Stimulated activated CD8-positive, alpha-beta memory T cell treated with anti-CD3 and anti-CD28 coated beads, Interleukin-4, amount 100 ng/mL, for 4 hours (primary cell): ENCODE measurements around the gene P2RY8.
"Not testable (repeated sequence)": the region's sequence is repeated elsewhere in the genome, so short reads cannot be mapped to it uniquely, and the experiment has no call there.

ENCODE experiments used
- DNase-seq, 2 donors: peaks; one replicate each; pipeline ENCODE4 v3.0.0-alpha.2; 2020; ENCODE audit warnings: low read depth in 2 of 2, low spot score in 1 of 2

Gene P2RY8

GRCh38 chrX:1446984-1447968, 89.7 kb downstream of the P2RY8 start:
- not testable (repeated sequence) for DNase-seq

GRCh38 chrX:1444561-1445500, 92.2 kb downstream of the P2RY8 start:
- no peak for DNase-seq

DNA sequence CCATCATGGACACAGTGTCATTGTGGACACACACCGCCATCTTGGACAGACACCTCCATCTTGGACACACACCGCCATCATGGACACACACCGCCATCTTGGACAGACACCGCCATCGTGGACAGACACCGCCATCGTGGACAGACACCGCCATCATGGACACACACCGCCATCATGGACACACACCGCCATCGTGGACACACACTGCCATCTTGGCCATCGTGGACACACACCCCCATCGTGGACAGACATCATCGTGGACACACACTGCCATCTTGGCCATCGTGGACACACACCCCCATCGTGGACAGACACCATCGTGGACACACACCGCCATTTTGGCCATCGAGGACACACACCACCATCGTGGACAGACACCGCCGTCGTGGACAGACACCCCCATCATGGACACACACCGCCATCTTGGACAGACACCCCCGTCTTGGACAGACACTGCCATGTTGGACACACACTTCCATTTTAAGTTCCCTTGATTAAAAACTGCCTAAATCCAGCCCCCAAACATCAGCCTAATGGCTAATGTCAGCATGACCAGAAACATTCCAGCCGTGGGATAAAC, 93.4 kb downstream of the P2RY8 start:
- DNase-seq: no peak

- no peak for DNase-seq
These were observed 94.1 kb downstream of the P2RY8 start for GRCh38 chrX:1442724-1443367.

DNA sequence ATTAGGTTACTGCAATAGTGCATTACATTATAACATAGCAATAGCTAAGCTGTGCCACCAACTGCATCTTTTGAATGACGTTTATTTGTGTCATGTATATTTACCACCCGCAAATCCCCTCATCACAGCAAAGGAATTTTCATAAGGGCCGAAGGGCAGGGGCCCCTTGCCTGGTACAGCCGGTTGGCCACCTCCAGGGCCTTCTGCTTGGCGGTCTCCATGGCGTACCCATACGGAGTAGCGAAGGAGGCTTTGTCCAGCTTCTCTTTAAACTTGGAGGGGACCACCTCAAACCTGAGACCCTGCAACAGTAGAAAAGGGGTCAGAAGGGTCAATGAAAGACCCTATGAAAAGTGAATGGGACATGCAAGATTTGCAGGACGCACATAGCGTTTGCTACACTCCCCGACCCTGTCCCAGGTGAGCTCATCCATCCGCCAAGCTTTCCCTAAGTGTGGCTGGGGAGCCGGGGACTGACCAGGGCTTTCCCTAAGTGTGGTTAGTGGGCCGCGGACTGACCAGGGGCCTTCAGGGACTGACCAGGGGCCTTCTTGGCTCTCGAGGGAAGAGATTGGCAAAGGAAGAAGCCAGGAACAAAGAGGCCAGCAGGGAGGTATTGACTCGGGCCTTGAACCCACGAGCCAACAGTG, 94.8 kb downstream of the P2RY8 start:
- no peak for DNase-seq

GRCh38 chrX:1440506-1440905, 96.5 kb downstream of the P2RY8 start:
- no peak for DNase-seq

- no peak for DNase-seq
These were observed 101.6 kb downstream of the P2RY8 start for GRCh38 chrX:1435241-1435895.

DNA sequence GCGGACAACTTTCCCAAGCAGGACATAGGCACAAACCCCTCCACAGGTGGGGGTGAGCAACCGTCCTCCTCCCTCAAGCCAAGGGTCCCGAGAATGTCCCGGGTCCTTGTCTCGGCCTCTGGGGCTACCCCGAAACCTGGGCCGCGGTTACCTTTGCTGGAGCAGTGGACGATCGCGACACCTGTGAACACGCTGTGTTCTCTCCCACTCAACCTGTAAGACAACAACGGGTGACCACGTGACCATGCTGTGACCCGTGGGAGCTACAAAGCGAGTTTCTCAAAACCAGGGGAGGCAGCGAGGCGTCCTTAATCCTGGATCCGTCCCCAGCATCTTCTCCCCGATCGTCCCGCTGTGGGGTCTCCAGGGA, 102.1 kb downstream of the P2RY8 start:
- no peak for DNase-seq

DNA sequence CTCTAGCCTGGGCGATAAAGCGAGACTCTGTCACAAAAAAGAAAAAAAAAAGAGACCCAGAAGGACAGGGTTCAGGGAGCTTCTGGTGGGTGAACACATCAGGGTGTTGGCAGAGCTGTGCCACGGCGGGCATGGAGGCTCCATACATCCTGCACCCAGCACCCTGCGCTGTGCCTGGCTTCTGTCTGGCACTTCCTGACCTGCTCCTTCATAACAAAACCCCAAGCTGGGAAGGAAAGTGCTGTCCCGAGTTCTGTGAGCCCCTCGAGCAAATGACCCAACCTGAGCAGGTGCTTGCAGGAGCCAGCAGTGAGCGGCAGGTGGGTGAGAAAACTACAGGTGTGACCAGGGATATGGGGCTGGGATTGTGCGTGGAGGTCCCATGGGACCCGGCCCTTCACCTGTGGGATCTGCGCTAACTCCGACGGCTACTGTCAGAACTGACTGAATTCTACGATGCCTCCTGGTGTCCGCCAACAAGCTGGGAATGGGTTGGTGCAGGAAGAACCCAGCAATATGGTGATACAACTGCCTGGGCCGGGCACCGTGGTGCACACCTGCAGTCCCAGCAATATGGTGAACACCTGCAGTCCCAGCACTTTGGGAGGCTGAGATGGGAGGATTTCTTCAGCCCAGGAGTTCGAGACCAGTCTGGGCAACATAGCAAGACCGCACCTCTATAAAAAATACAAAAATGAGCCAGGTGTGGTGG, 103.2 kb downstream of the P2RY8 start:
- no peak for DNase-seq

DNA sequence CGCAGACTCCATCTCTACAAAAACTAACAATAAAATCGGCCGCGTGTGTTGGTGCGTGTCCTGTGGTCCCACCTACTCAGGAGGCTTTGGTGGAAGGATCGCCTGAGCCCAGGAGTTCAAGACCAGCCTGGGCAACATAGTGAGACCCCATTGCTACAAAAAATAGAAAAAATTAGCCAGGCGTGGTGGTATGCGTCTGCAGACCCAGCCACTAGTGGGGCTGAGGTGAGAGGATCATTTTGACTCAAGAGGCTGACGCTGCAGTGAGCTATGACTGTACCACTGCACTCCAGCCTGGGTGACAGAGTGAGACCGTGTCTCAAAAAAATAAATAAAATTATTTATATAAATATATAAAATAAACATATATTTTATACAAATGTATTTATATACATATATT, 106.5 kb downstream of the P2RY8 start:
- no peak for DNase-seq

DNA sequence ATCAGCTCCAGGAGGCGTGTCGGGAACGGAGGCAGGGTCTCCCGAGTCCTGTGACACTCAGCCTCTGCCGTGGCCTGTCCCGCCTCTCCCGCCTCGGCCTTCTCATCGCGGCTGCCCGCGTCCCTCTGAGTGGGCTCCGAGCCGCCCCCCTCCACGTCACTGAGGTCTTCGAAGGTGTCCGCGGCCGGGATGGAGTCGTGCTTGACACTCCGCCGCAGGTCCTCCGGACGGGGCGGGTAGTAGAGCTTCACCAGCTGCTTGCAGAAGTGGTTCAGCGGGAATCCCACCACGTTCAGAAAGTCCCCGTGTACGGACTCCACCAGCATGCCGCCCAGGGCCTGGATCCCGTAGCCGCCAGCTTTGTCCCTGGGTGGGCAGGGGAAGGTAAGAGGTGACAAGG, 109.2 kb downstream of the P2RY8 start:
- no peak for DNase-seq

GRCh38 chrX:1426321-1426720, 110.7 kb downstream of the P2RY8 start:
- not testable (repeated sequence) for DNase-seq

GRCh38 chrX:1425381-1425780, 111.6 kb downstream of the P2RY8 start:
- DNase-seq: no peak

DNA sequence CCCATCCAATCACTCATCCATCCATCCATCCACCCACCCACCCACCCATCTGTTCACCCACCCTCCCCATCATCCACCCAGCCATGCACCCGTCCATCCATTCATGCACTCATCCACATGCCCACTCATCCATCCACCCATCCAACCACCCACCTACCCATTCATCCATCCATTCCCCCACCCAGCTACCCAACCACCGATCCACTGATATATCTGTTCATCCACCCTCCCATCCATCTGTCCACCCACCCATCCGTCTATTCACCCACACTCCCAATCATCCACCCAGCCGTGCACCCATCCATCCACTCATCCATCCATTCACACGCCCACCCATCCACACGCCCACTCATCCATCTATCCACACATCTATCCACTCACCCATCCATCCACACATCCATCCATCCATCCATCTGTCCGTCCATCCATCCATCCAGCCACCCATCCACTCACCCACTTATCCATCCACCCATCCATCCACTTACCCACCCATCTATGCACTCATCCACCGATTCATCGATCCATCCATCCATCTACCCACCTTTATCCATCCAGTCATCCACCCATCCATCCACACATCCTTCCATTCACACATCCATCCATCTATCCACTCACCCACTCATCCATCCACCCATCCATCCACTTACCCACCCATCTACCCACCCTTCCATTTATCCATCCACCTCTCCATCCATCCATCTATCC, 112.7 kb downstream of the P2RY8 start:
- no peak for DNase-seq

GRCh38 chrX:1423215-1423614, 113.8 kb downstream of the P2RY8 start:
- DNase-seq: no peak

- DNase-seq: no peak
These were observed 114.9 kb downstream of the P2RY8 start for GRCh38 chrX:1422135-1422465.

DNA sequence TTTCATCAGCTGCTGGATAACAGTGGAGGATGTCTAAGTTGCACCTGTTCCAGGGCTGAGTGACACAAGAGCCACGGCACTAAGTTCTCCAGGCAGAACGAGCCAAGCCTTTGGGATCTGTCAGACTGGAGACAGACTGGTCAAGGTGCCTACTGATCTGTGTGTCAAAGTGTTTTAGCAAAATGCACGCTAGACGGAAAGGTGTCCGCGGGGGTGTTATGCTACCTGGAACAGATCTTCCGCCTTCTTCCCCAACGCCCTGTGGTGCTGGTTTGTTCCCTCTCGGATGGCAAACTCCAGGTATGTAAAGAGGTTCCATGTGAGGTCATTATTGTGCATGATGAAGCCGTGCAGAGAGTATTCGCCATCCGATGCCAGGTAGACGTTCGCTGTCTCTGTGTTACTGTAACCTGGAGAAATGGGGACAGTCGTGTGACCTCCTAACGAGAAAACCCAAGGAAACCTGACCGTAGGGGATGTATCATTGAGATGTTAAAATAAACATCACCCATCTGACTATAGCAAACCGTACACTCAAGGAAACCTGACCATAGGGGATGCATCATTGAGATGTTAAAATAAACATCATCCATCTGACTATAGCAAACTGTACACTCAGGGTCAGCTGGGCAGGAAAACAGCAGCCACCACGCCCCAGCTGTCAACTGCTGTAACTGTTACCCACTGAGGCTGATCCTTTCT, 115.4 kb downstream of the P2RY8 start:
- DNase-seq: no peak

- DNase-seq: no peak
These were observed 116.6 kb downstream of the P2RY8 start for GRCh38 chrX:1420371-1420770.
